Cardiac septum (tissue), 1 donor: ENCODE data around the gene KCNMB2. TPM values are rescaled to one million over a fixed set of nuclear protein-coding genes. Genes with fewer than 3 reads are reported as not detected.
"Not testable (repeated sequence)": the region's sequence is repeated elsewhere in the genome, so short reads cannot be mapped to it uniquely, and the experiment has no call there.

Experiments
- DNase-seq: peaks from one replicate; pipeline ENCODE4 v3.0.0-alpha.2; 2020; ENCODE audit warnings: low spot score
- intact Hi-C: fragments of 100-400 bp; cut with DNase I; formaldehyde crosslinking; loops from one replicate; pipeline ENCODE4 v1.14.0; 2022
- total RNA-seq: library from RNA; stranded (reverse); fragmentation: NEBNext Ultra II Directional; extraction: Animal tissue kit (Norgen Biotek cat#: 25700); gene quantifications from one replicate; pipeline ENCODE4 v1.2.1, GENCODE V29; 2021
- donor health status: DM: no; HTN: no; CAD: no.

Gene KCNMB2
- total RNA-seq, 1 donor from 2014 or later, result 3.8 TPM

- intact Hi-C loops, result no loop called here
- no peak for DNase-seq
Measured at GRCh38 chr3:178833695-178834094, 297.5 kb downstream of the KCNMB2 start.

- intact Hi-C loops, result no loop called here
- DNase-seq, result no peak
Measured at GRCh38 chr3:178835033-178835432, 298.8 kb downstream of the KCNMB2 start.

- DNase-seq, result no peak
- intact Hi-C loops, result no loop called here
Measured at GRCh38 chr3:178837512-178837911, 301.3 kb downstream of the KCNMB2 start.

GRCh38 chr3:178840586-178840985 lies 304.4 kb downstream of the KCNMB2 start:
- no peak for DNase-seq
- intact Hi-C loops, result no loop called here

- intact Hi-C loops, result no loop called here
Measured at GRCh38 chr3:178841011-178841410, 304.8 kb downstream of the KCNMB2 start.

GRCh38 chr3:178844916-178845315 lies 308.7 kb downstream of the KCNMB2 start:
- intact Hi-C loops, result no loop called here
- no peak for DNase-seq

More at GRCh38 chr3:178841011-178841410, 304.8 kb downstream of the KCNMB2 start:
- DNase-seq, result no peak

- intact Hi-C loops, result no loop called here
Measured at GRCh38 chr3:178845420-178846118, 309.3 kb downstream of the KCNMB2 start.

GRCh38 chr3:178847190-178847589 lies 311.0 kb downstream of the KCNMB2 start:
- DNase-seq, result no peak
- intact Hi-C loops, result no loop called here

More at GRCh38 chr3:178845420-178846118, 309.3 kb downstream of the KCNMB2 start:
- DNase-seq, result no peak

- intact Hi-C loops, result no loop called here
- DNase-seq, result no peak
Measured at GRCh38 chr3:178849199-178849910, 313.1 kb downstream of the KCNMB2 start.

- intact Hi-C loops, result no loop called here
- no peak for DNase-seq
Measured at GRCh38 chr3:178850450-178851190, 314.4 kb downstream of the KCNMB2 start.

- intact Hi-C loops, result no loop called here
Measured at GRCh38 chr3:178851564-178851963, 315.3 kb downstream of the KCNMB2 start.

GRCh38 chr3:178856804-178857203 lies 320.6 kb downstream of the KCNMB2 start:
- intact Hi-C loops, result no loop called here
- no peak for DNase-seq

More at GRCh38 chr3:178851564-178851963, 315.3 kb downstream of the KCNMB2 start:
- DNase-seq, result no peak

GRCh38 chr3:178859386-178859785 lies 323.1 kb downstream of the KCNMB2 start:
- intact Hi-C loops, result no loop called here
- DNase-seq, result no peak

GRCh38 chr3:178859900-178860436 lies 323.7 kb downstream of the KCNMB2 start:
- intact Hi-C loops, result not testable (repeated sequence)

GRCh38 chr3:178868681-178869080 lies 332.4 kb downstream of the KCNMB2 start:
- DNase-seq, result no peak
- intact Hi-C loops, result no loop called here

More at GRCh38 chr3:178859900-178860436, 323.7 kb downstream of the KCNMB2 start:
- not testable (repeated sequence) for DNase-seq

GRCh38 chr3:178870085-178870484 lies 333.8 kb downstream of the KCNMB2 start:
- intact Hi-C loops, result no loop called here
- no peak for DNase-seq

- intact Hi-C loops, result no loop called here
- no peak for DNase-seq
Measured at GRCh38 chr3:178875157-178875556, 338.9 kb downstream of the KCNMB2 start.

GRCh38 chr3:178875836-178876235 lies 339.6 kb downstream of the KCNMB2 start:
- intact Hi-C loops, result no loop called here
- no peak for DNase-seq

- no peak for DNase-seq
- intact Hi-C loops, result no loop called here
Measured at GRCh38 chr3:178880274-178880673, 344.0 kb downstream of the KCNMB2 start.
